ENCODE data around the gene PWWP2B. TPM values are rescaled to one million over a fixed set of nuclear protein-coding genes. Genes with fewer than 3 reads are reported as not detected.
A peak's percentile ranks its signal among the peaks of the same experiment; 100 is the strongest.

Gene PWWP2B
- total RNA-seq, 4 donors from 2014 or later: 14.5 to 35.4 (median 27.3) TPM

DNA sequence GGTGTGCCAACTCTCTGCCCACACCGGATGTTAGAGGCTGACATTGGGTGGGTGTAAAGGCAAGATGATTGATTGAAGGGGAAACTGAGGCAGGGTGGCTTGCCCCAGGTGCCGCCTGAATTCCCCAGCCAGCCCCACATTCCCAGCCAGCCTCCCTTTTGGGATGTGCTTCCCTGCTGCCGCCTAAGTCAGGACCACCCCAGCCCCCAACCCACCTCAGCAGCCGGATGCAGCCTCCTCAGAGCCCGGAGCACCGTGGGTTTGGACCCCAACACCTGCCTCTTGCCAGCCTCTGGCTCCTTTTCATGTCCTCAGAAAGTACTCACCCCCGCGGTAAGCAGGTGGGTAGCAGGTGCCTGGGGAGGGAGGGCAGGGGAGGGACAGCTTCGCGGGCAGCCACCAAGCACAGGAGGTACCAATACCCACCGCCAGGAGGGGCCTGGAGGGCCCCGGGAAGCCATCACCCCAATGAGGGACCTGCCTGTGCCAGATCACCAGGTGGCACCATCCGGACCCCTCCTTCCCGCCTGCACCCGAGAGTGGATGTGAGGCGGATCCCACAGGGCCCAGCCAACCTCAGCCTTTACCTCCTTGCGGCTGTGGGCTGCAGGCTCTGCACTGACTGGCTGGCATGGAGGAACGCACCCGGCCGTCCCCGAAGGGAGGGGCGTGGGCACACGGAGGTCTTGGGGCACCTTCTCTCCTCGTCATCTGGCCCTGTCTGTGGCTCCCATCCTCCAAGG lies 60.5 kb downstream of the PWWP2B start:
- no peaks in the 10 kb centered on the region for H3K27me3 ChIP-seq
- H3K36me3 ChIP-seq: no peaks in the 10 kb centered on the region
- no peak for DNase-seq
- peaks cover 12 to 15% of the 10 kb centered on the region in 2 donors for H3K4me1 ChIP-seq
- no peaks in the 10 kb centered on the region for H3K9me3 ChIP-seq
- H3K4me3 ChIP-seq (replicated peaks in 1 of 3): no peak overlapping the region
- intact Hi-C loops (cut with DNase I): no loop called here
- no peak overlapping the region for H3K27ac ChIP-seq
- TF ChIP-seq POLR2A (IDR thresholded peaks at IDR 0.05): no peak
- TF ChIP-seq, protein P1, sequence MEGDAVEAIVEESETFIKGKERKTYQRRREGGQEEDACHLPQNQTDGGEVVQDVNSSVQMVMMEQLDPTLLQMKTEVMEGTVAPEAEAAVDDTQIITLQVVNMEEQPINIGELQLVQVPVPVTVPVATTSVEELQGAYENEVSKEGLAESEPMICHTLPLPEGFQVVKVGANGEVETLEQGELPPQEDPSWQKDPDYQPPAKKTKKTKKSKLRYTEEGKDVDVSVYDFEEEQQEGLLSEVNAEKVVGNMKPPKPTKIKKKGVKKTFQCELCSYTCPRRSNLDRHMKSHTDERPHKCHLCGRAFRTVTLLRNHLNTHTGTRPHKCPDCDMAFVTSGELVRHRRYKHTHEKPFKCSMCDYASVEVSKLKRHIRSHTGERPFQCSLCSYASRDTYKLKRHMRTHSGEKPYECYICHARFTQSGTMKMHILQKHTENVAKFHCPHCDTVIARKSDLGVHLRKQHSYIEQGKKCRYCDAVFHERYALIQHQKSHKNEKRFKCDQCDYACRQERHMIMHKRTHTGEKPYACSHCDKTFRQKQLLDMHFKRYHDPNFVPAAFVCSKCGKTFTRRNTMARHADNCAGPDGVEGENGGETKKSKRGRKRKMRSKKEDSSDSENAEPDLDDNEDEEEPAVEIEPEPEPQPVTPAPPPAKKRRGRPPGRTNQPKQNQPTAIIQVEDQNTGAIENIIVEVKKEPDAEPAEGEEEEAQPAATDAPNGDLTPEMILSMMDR (IDR thresholded peaks at IDR 0.05): no peak
- WGBS, 2 donors: 72 to 80% methylated on average over 10 to 22 of the region's 24 CpGs

DNA sequence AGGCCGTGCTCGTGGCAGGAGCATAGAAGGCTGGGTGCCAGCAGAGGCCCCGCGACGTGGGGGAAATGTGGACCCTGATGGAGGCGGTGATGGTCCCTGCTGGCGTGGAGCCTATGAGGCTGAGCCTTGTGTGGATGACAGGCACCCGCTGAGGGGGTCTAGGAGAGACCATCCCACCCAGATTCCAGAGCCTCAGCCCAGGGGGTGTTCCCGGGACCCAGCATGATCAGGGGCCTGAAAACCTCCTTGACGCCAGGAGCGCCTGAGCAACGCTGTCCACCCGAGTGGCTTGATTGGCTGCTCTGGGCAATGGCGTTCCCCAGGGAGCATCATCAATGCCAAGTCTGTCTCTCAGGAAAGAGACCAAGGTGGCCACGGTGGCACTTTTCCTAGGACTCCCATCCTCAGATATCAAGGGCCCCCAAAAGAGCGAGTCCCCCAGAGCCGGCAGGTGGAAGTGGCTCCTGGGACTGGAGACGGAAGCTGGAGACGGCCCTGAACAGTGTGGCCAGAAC lies 61.1 kb downstream of the PWWP2B start:
- Histone ChIP-seq H3K9me3 (no peaks in the 10 kb centered on the region), H3K27ac (no peak overlapping the region), H3K27me3 (no peaks in the 10 kb centered on the region), H3K36me3 (no peaks in the 10 kb centered on the region), H3K4me1 (peaks cover 8 to 9% of the 10 kb centered on the region in 2 donors), H3K4me3 (replicated peaks in 1 of 3) (no peak overlapping the region)
- no peak for DNase-seq
- 53 to 54% methylated on average over 8 to 15 of the region's 19 CpGs for WGBS, 2 donors
- TF ChIP-seq, protein P1 (IDR thresholded peaks at IDR 0.05): no peak
- no peak for TF ChIP-seq POLR2A (IDR thresholded peaks at IDR 0.05)
- intact Hi-C loops (cut with DNase I): no loop called here

DNA sequence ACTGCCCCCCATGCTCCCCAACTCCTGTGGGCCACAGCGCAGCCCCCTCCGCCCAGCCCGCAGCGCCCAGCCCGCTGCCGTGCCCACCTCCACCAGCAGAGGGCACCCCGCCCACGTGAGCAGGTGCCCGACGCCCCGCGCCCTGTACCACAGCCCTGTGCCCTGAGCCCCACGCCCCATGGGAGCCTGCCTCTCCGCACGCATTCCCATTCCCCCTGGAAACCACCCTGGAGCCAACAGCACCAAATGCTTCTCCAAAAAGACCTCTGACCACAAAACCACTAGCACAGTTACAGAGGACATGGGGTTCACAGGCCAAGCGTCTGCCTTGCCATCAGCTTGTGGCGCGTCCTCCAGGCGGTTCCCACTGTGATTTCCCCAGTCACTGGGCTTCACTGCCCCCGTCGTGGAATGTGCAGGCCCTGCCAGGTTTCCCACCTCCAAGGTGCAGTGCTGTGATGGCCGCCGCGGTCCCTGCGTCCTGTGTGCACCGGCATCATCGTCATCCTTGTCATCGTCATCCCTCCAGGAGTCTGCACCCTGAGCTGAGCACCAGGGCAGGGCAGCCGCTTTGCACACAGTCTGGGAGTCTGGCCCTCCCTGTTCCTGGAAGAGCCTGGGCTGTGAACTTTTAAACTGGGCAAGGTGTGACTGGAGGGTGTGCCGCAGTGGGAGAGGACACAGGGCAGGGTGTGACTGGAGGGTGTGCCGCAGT lies 61.7 kb downstream of the PWWP2B start:
- TF ChIP-seq, protein P1 (IDR thresholded peaks at IDR 0.05): peak; percentile 84 to 99 (median 94)
- TF ChIP-seq POLR2A (IDR thresholded peaks at IDR 0.05): no peak
- H3K4me1 ChIP-seq: peaks cover 4 to 10% of the 10 kb centered on the region in 2 donors
- no peak overlapping the region for H3K27ac ChIP-seq
- H3K27me3 ChIP-seq: no peaks in the 10 kb centered on the region
- H3K9me3 ChIP-seq: no peaks in the 10 kb centered on the region
- intact Hi-C loops (cut with DNase I): loop anchor here (1.0 kb wide), 1 partner anchor 180 kb away; no protein-coding TSS in a partner anchor
- peak; percentile 46 to 49 for DNase-seq
- H3K36me3 ChIP-seq: no peaks in the 10 kb centered on the region
- 30 to 35% methylated on average over 10 to 17 of the region's 31 CpGs for WGBS, 2 donors
- H3K4me3 ChIP-seq (replicated peaks in 1 of 3): no peak overlapping the region

DNA sequence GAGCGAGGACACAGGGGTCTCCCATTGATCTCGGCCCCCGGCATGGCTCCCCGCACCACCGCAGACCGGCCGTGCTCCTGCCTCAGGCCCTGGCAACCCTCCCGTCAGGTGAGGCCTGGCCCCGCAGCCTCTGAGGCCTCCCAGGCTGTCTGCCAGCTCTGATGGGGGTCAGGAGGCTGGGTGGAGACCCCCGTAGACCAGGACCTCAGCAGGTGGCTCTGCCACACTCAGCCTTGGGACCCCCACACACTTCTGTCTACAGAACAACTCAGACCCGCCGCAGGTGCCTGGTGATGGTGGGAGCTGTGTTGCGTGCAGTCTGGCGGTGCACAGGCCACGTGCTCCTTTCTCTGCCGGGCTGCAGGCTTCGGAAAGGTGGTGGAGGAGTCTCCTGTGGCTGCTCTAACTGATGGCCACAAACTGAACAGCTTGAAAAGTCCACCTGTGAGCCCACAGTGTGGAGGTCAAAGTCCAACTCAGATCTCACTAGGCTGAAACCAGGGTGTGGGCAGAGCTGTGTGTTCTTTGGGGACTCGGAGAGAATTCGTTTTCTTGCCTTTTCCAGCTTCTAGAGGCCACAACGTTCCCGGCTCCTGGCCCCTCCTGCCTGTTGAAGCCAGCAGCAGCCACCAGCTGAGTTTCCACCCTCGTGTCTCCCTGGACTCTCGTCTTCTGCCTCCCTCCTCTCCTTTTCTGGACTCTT lies 62.5 kb downstream of the PWWP2B start:
- H3K36me3 ChIP-seq: no peaks in the 10 kb centered on the region
- no peaks in the 10 kb centered on the region for H3K27me3 ChIP-seq
- H3K4me3 ChIP-seq (replicated peaks in 1 of 3): no peak overlapping the region
- peak in 1 of 2 donors; percentile 1 for DNase-seq
- no peak overlapping the region for H3K27ac ChIP-seq
- 81 to 86% methylated on average over 13 to 22 of the region's 23 CpGs for WGBS, 2 donors
- intact Hi-C loops (cut with DNase I): loop anchor here (1.0 to 5.0 kb wide), 2 partner anchors 78 to 179 kb away; partner anchors contain the start of gene INPP5A
- H3K9me3 ChIP-seq: no peaks in the 10 kb centered on the region
- TF ChIP-seq, protein P1 (IDR thresholded peaks at IDR 0.05): no peak
- no peak for TF ChIP-seq POLR2A (IDR thresholded peaks at IDR 0.05)
- peaks cover 9 to 17% of the 10 kb centered on the region in 2 donors for H3K4me1 ChIP-seq
